ENCODE measurements around the gene SLC5A6. TPM values are rescaled to one million over a fixed set of nuclear protein-coding genes. Genes with fewer than 3 reads are reported as not detected.

The SLC5A6 gene
- 12.2 and 13.5 TPM in 2 replicates for total RNA-seq

GRCh38 chr2:27211943-27212625 is at the start of gene SLC5A6, which contains the start of gene ATRAID:
Gene SLC5A6 (minus strand): TSS chr2:27212268. CDS start chr2:27207650, 4,618 bp downstream.
Gene ATRAID (plus strand): TSS chr2:27212041. CDS start chr2:27212369, 328 bp downstream.

GRCh38 chr2:27217173-27218121 is 5.4 kb upstream of the SLC5A6 start, which contains the start of gene CAD:
Gene CAD (plus strand): TSS chr2:27217369. CDS start chr2:27217552, 183 bp downstream.

Other genes with a start within 250 kb of the SLC5A6 start
- gene MAPRE3, start 241.6 kb downstream of the SLC5A6 start, total RNA-seq, result 9.9 and 14.4 TPM in 2 replicates
- gene TMEM214, start 179.3 kb downstream of the SLC5A6 start, total RNA-seq, result 49.5 and 65.0 TPM in 2 replicates
- 10.2 and 12.7 TPM in 2 replicates for gene AGBL5, start 160.6 kb downstream of the SLC5A6 start, total RNA-seq
- 215 and 321 TPM in 2 replicates for gene OST4, start 140.6 kb downstream of the SLC5A6 start, total RNA-seq
- 661 and 781 TPM in 2 replicates for gene EMILIN1, start 133.7 kb downstream of the SLC5A6 start, total RNA-seq
- 1.1 TPM in 1 of 2 replicates, not detected in the other for gene KHK, start 125.5 kb downstream of the SLC5A6 start, total RNA-seq
- gene CGREF1, start 93.1 kb downstream of the SLC5A6 start, total RNA-seq, result 9.6 and 12.3 TPM in 2 replicates
- 0.06 TPM in 1 of 2 replicates, not detected in the other for gene ABHD1, start 88.5 kb downstream of the SLC5A6 start, total RNA-seq
- gene PREB, start 77.6 kb downstream of the SLC5A6 start, total RNA-seq, result 54.4 and 60.6 TPM in 2 replicates
- not detected in 2 replicates for gene PRR30, start 72.9 kb downstream of the SLC5A6 start, total RNA-seq
- gene TCF23, start 63.3 kb downstream of the SLC5A6 start, total RNA-seq, result 0.10 and 0.44 TPM in 2 replicates
- 157 and 193 TPM in 2 replicates for gene ATRAID, start 227 bp downstream of the SLC5A6 start, total RNA-seq
- 27.5 and 30.3 TPM in 2 replicates for gene CAD, start 5.1 kb upstream of the SLC5A6 start, total RNA-seq
- gene SLC30A3, start 50.8 kb upstream of the SLC5A6 start, total RNA-seq, result 0.06 and 0.10 TPM in 2 replicates
- not detected in 2 replicates for gene DNAJC5G, start 63.2 kb upstream of the SLC5A6 start, total RNA-seq
- not detected in 2 replicates for gene TRIM54, start 70.2 kb upstream of the SLC5A6 start, total RNA-seq
- 1.1 and 1.2 TPM in 2 replicates for gene UCN, start 96.2 kb upstream of the SLC5A6 start, total RNA-seq
- gene MPV17, start 110.8 kb upstream of the SLC5A6 start, total RNA-seq, result 123 and 139 TPM in 2 replicates
- 23.2 and 28.6 TPM in 2 replicates for gene GTF3C2, start 144.5 kb upstream of the SLC5A6 start, total RNA-seq
- gene EIF2B4, start 158.1 kb upstream of the SLC5A6 start, total RNA-seq, result 28.6 and 35.0 TPM in 2 replicates
- 87.7 and 96.2 TPM in 2 replicates for gene SNX17, start 158.3 kb upstream of the SLC5A6 start, total RNA-seq
- gene ZNF513, start 168.5 kb upstream of the SLC5A6 start, total RNA-seq, result 3.0 and 5.4 TPM in 2 replicates
- 51.3 and 53.0 TPM in 2 replicates for gene PPM1G, start 197.3 kb upstream of the SLC5A6 start, total RNA-seq
- gene NRBP1, start 216.4 kb upstream of the SLC5A6 start, total RNA-seq, result 74.3 and 82.3 TPM in 2 replicates
- not detected in 2 replicates for gene KRTCAP3, start 230.1 kb upstream of the SLC5A6 start, total RNA-seq